Karpas-422 (cell line): ENCODE data around the gene ELMO2. TPM values are rescaled to one million over a fixed set of nuclear protein-coding genes. Genes with fewer than 3 reads are reported as not detected.

ENCODE experiments used
- DNase-seq: peaks from one replicate; pipeline ENCODE4 v3.0.0-alpha.2; 2015
- H2AFZ ChIP-seq: fragments of 200-600 bp; sonication (generic); 2 replicates; pipeline ENCODE4 v1.6.1; 2014; ENCODE audit warnings: antibody characterized with exemption, low read length, mixed read lengths
- H3K27ac ChIP-seq: fragments of 200-600 bp; sonication (generic); 2 replicates; pipeline ENCODE4 v1.5.1; 2014; ENCODE audit warnings: mild to moderate bottlenecking, low read length, moderate library complexity
- H3K27me3 ChIP-seq: fragments of 200-600 bp; sonication (generic); 2 replicates; pipeline ENCODE4 v1.6.1; 2014; ENCODE audit warnings: low read length, mixed read lengths
- H3K36me3 ChIP-seq: fragments of 200-600 bp; sonication (generic); 2 replicates; pipeline ENCODE4 v1.6.1; 2014; ENCODE audit warnings: low read length, mixed read lengths; ENCODE audit not compliant: insufficient read depth
- H3K4me1 ChIP-seq: fragments of 200-600 bp; sonication (generic); 2 replicates; pipeline ENCODE4 v1.6.1; 2014; ENCODE audit warnings: mild to moderate bottlenecking, low read length, mixed read lengths
- H3K4me2 ChIP-seq: fragments of 200-600 bp; sonication (generic); 2 replicates; pipeline ENCODE4 v1.6.1; 2014; ENCODE audit warnings: low read length, low read depth, mild to moderate bottlenecking; ENCODE audit not compliant: poor library complexity, severe bottlenecking
- H3K4me3 ChIP-seq: fragments of 200-600 bp; sonication (generic); 2 replicates; pipeline ENCODE4 v1.5.1; 2014; ENCODE audit warnings: mild to moderate bottlenecking, antibody characterized with exemption, low read length, mixed read lengths
- H3K79me2 ChIP-seq: fragments of 200-600 bp; sonication (generic); 2 replicates; pipeline ENCODE4 v1.6.1; 2014; ENCODE audit warnings: mild to moderate bottlenecking, low read length, mixed read lengths
- H3K9ac ChIP-seq: fragments of 200-600 bp; sonication (generic); 2 replicates; pipeline ENCODE4 v1.6.0; 2014; ENCODE audit warnings: low read length
- H3K9me2 ChIP-seq: fragments of 200-600 bp; sonication (generic), shearing (Covaris generic); replicated peaks from 2 replicates; pipeline ENCODE4 v1.6.0; 2014; ENCODE audit warnings: mild to moderate bottlenecking, low read length, moderate library complexity; ENCODE audit not compliant: insufficient read depth
- H3K9me3 ChIP-seq: fragments of 300-700, 200-600 bp; sonication (generic); 2 replicates; pipeline ENCODE4 v1.6.1; 2014; ENCODE audit warnings: low read length, mixed read lengths
- H4K20me1 ChIP-seq: fragments of 200-600 bp; sonication (generic); 2 replicates; pipeline ENCODE4 v1.6.1; 2014; ENCODE audit warnings: mild to moderate bottlenecking, antibody characterized with exemption, low read length, low read depth; ENCODE audit not compliant: insufficient read depth
- total RNA-seq: library from RNA; depleted of rRNA; stranded (reverse); fragments of >200 nt; shearing (Covaris generic); gene quantifications from 2 replicates; pipeline ENCODE4 v1.2.3, GENCODE V29; 2014; ENCODE audit warnings: low replicate concordance

The ELMO2 gene
- total RNA-seq, 1 experiment from 2014 or later = 91.4 TPM

- Histone ChIP-seq H3K4me2 (peak overlapping the region; percentile 93), H3K79me2 (peaks cover 93% of the 10 kb centered on the region), H2AFZ (no peak overlapping the region), H3K27me3 (no peaks in the 10 kb centered on the region), H3K9me2 (no peaks in the 10 kb centered on the region), H4K20me1 (peaks cover 5% of the 10 kb centered on the region; the same call in 1 of the 2 replicates), H3K4me3 (peak overlapping the region; percentile 37; the same call in 1 of the 2 replicates), H3K9ac (peak overlapping the region; percentile 52), H3K36me3 (peaks cover 34% of the 10 kb centered on the region), H3K4me1 (peaks cover 86% of the 10 kb centered on the region), H3K27ac (peak overlapping the region; percentile 91), H3K9me3 (no peaks in the 10 kb centered on the region)
- no peak for DNase-seq
These were observed 4.9 kb downstream of the ELMO2 start for GRCh38 chr20:46401478-46401860.

- Histone ChIP-seq H3K4me1 (peaks cover 92% of the 10 kb centered on the region), H3K4me3 (no peak overlapping the region), H3K27ac (peak overlapping the region; percentile 91), H3K36me3 (peaks cover 36% of the 10 kb centered on the region), H3K79me2 (peaks cover 97% of the 10 kb centered on the region), H3K27me3 (no peaks in the 10 kb centered on the region), H3K4me2 (peak overlapping the region; percentile 93), H3K9me2 (no peaks in the 10 kb centered on the region), H3K9ac (peak overlapping the region; percentile 52), H4K20me1 (peaks cover 5% of the 10 kb centered on the region; the same call in 1 of the 2 replicates), H2AFZ (no peak overlapping the region), H3K9me3 (no peaks in the 10 kb centered on the region)
- peak; percentile 56 for DNase-seq
These were observed 5.5 kb downstream of the ELMO2 start for GRCh38 chr20:46400828-46401477.

DNA sequence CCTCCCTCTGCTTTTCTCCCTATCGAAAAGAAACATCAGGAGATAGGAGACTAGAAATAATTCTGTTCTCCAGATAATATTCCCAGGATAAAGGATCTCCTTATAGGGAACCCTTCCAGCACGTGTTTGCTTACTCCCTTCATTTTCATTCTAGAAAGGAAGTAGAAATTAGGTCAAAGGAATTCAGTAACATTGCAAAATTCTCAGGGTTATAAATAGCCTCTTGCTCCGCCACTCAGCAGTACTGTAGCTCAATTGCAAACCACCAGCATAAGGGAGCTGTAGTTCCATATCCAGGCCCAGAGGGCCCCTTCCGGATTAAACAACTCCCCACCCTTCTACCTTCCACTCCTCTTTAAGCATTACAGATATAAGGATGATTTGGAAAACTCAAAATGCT lies 6.2 kb downstream of the ELMO2 start:
- H3K36me3 ChIP-seq = peaks cover 43% of the 10 kb centered on the region
- H2AFZ ChIP-seq = no peak overlapping the region
- no peak overlapping the region for H3K4me3 ChIP-seq
- peak overlapping the region; percentile 91 for H3K27ac ChIP-seq
- H3K4me1 ChIP-seq = peaks cover 96% of the 10 kb centered on the region
- H4K20me1 ChIP-seq = peaks cover 12% of the 10 kb centered on the region; the same call in 1 of the 2 replicates
- peak overlapping the region; percentile 93 for H3K4me2 ChIP-seq
- H3K9me3 ChIP-seq = no peaks in the 10 kb centered on the region
- H3K79me2 ChIP-seq = peaks cover 97% of the 10 kb centered on the region
- no peaks in the 10 kb centered on the region for H3K9me2 ChIP-seq
- H3K9ac ChIP-seq = peak overlapping the region; percentile 52; the same call in 1 of the 2 replicates
- no peak for DNase-seq
- no peaks in the 10 kb centered on the region for H3K27me3 ChIP-seq

- H3K9me3 ChIP-seq = no peaks in the 10 kb centered on the region
These were observed 7.0 kb downstream of the ELMO2 start for GRCh38 chr20:46399401-46399800.

GRCh38 chr20:46398963-46399362 lies 7.5 kb downstream of the ELMO2 start:
- DNase-seq = no peak
- Histone ChIP-seq H3K9me2 (no peaks in the 10 kb centered on the region), H3K9ac (no peak overlapping the region), H3K79me2 (peaks cover 95% of the 10 kb centered on the region), H3K27ac (peak overlapping the region; percentile 91), H2AFZ (no peak overlapping the region), H3K4me3 (no peak overlapping the region), H4K20me1 (peaks cover 8% of the 10 kb centered on the region; the same call in 1 of the 2 replicates), H3K4me2 (no peak overlapping the region), H3K27me3 (no peaks in the 10 kb centered on the region), H3K9me3 (no peaks in the 10 kb centered on the region), H3K36me3 (peaks cover 54% of the 10 kb centered on the region), H3K4me1 (peaks cover 95% of the 10 kb centered on the region)

More at GRCh38 chr20:46399401-46399800, 7.0 kb downstream of the ELMO2 start:
- Histone ChIP-seq H3K27me3 (no peaks in the 10 kb centered on the region), H3K4me3 (no peak overlapping the region; the same call in 1 of the 2 replicates), H3K79me2 (peaks cover 96% of the 10 kb centered on the region), H3K9ac (0 out of 2 replicates have a peak overlapping the region, but pooled peaks have one; percentile 5), H3K4me2 (no peak overlapping the region), H3K9me2 (no peaks in the 10 kb centered on the region), H3K27ac (peak overlapping the region; percentile 91), H4K20me1 (peaks cover 8% of the 10 kb centered on the region; the same call in 1 of the 2 replicates), H3K36me3 (peaks cover 50% of the 10 kb centered on the region), H2AFZ (no peak overlapping the region), H3K4me1 (peaks cover 96% of the 10 kb centered on the region)
- DNase-seq = no peak

DNA sequence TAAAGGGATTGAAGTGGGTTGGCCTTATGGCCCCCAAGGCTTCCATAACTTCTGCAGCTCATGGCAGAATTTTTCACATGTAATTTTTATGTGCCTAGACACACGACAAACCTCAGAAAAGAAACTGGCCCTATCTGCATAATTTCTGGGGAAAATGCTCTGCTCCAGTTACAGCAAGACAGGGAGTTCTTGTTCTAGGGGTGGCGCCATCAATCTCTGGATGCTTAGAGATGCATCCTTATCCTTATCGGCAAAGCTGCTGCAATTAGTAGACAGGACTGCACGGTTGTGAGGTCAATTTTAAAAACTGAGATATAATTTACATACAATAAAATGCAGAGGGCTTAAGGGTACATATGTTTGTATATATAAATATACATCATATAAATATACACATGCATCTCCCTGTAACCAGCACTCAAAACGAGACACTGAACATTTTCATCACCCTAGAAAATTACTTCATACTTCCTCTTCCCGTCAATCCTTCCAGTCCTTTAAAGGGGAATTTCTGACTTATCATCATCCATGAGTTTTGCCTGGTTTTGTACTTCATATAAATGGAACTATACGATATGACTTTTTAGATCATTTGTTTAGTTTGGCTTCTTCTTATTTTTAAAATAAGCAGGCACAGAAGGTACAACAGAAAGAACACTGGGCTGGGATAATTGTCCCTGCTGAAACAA lies 10.2 kb downstream of the ELMO2 start:
- Histone ChIP-seq H3K9me3 (no peaks in the 10 kb centered on the region), H3K4me3 (no peak overlapping the region), H3K4me1 (peaks cover 71% of the 10 kb centered on the region), H3K9ac (no peak overlapping the region), H3K4me2 (peak overlapping the region; percentile 16), H2AFZ (no peak overlapping the region), H4K20me1 (peaks cover 8% of the 10 kb centered on the region; the same call in 1 of the 2 replicates), H3K27ac (peak overlapping the region; percentile 100), H3K36me3 (peaks cover 73% of the 10 kb centered on the region), H3K9me2 (no peaks in the 10 kb centered on the region), H3K79me2 (peaks cover 68% of the 10 kb centered on the region), H3K27me3 (no peaks in the 10 kb centered on the region)
- DNase-seq = no peak

GRCh38 chr20:46394872-46395760 lies 11.3 kb downstream of the ELMO2 start:
- Histone ChIP-seq H3K9me2 (no peaks in the 10 kb centered on the region), H3K4me2 (peak overlapping the region; percentile 7), H3K36me3 (peaks cover 73% of the 10 kb centered on the region), H3K27me3 (no peaks in the 10 kb centered on the region), H3K4me1 (peaks cover 68% of the 10 kb centered on the region), H3K27ac (peak overlapping the region; percentile 100), H2AFZ (no peak overlapping the region), H3K9me3 (no peaks in the 10 kb centered on the region), H3K9ac (no peak overlapping the region), H3K4me3 (no peak overlapping the region), H4K20me1 (peaks cover 8% of the 10 kb centered on the region; the same call in 1 of the 2 replicates), H3K79me2 (peaks cover 57% of the 10 kb centered on the region)
- no peak for DNase-seq
